OCI-LY7 (cell line): Measurements from ENCODE around the gene PEX10. TPM values are rescaled to one million over a fixed set of nuclear protein-coding genes. Genes with fewer than 3 reads are reported as not detected.

Experiments
- BruUV-seq: library from RNA; stranded (reverse); fragments of 400-500 nt; replicated peaks from 2 replicates; lab custom pipeline; 2021; lab: Mats Ljungman, UMichigan
- CTCF ChIA-PET: fragments of 300-600 bp; sonication (Branson Sonifier 250); formaldehyde crosslinking; loops from one replicate; lab custom pipeline; 2022; ENCODE audit warnings: antibody characterized with exemption; ENCODE audit not compliant: unreplicated experiment; lab: Charles Lee
- POLR2A ChIA-PET: fragments of 300-600 bp; sonication (Branson Sonifier 250); formaldehyde crosslinking; loops from one replicate; lab custom pipeline; 2022; ENCODE audit warnings: antibody characterized with exemption; lab: Charles Lee
- DNase-seq: peaks from one replicate; pipeline ENCODE4 v3.0.0-alpha.2; 2015; ENCODE audit warnings: low spot score
- H2AFZ ChIP-seq: fragments of 200-600 bp; sonication (generic), shearing (Covaris generic); 2 replicates; pipeline ENCODE4 v1.6.1; 2014; ENCODE audit warnings: mild to moderate bottlenecking, antibody characterized with exemption, low read length, moderate library complexity
- H3K27ac ChIP-seq: fragments of 200-600 bp; sonication (generic); 2 replicates; pipeline ENCODE4 v1.5.1; 2014; ENCODE audit warnings: mixed run types, low read depth, mild to moderate bottlenecking, moderate library complexity, low read length, inconsistent platforms; ENCODE audit not compliant: poor library complexity, severe bottlenecking
- H3K36me3 ChIP-seq: fragments of 200-600 bp; sonication (generic); 2 replicates; pipeline ENCODE4 v1.6.1; 2014; ENCODE audit warnings: mild to moderate bottlenecking, antibody characterized with exemption, low read length, moderate library complexity, mixed read lengths; ENCODE audit not compliant: insufficient read depth
- H3K4me1 ChIP-seq: fragments of 200-600 bp; sonication (generic); 2 replicates; pipeline ENCODE4 v1.5.1; 2014; ENCODE audit warnings: mild to moderate bottlenecking, low read length; ENCODE audit not compliant: insufficient read depth, poor library complexity, severe bottlenecking
- H3K4me2 ChIP-seq: fragments of 200-600 bp; sonication (generic); 2 replicates; pipeline ENCODE4 v1.6.1; 2014; ENCODE audit warnings: mild to moderate bottlenecking, low read length
- H3K4me3 ChIP-seq: fragments of 200-600 bp; sonication (generic); 2 replicates; pipeline ENCODE4 v1.5.1; 2014; ENCODE audit warnings: mild to moderate bottlenecking, low read depth, low read length; ENCODE audit not compliant: poor library complexity, severe bottlenecking
- H3K79me2 ChIP-seq: fragments of 200-600 bp; sonication (generic); 2 replicates; pipeline ENCODE4 v1.6.1; 2016; ENCODE audit warnings: low read depth, mild to moderate bottlenecking, low read length, moderate library complexity, mixed read lengths; ENCODE audit not compliant: insufficient read depth
- H3K9me2 ChIP-seq: fragments of 200-600 bp; sonication (generic); 2 replicates; pipeline ENCODE4 v1.6.1; 2016; ENCODE audit warnings: mild to moderate bottlenecking, low read length, mixed read lengths; ENCODE audit not compliant: insufficient read depth
- H3K9me3 ChIP-seq: fragments of 200-600 bp; sonication (generic); 2 replicates; pipeline ENCODE4 v1.6.1; 2014; ENCODE audit warnings: mild to moderate bottlenecking, mixed run types, low read length, mixed read lengths
- H4K20me1 ChIP-seq: fragments of 200-600 bp; sonication (generic); 2 replicates; pipeline ENCODE4 v1.6.1; 2014; ENCODE audit warnings: mild to moderate bottlenecking, antibody characterized with exemption, low read length, moderate library complexity, mixed read lengths; ENCODE audit not compliant: insufficient read depth
- CTCF ChIP-seq: fragments of 200-600 bp; sonication (generic); conservative IDR thresholded peaks from 2 replicates; pipeline ENCODE4 v1.5.1; 2014; ENCODE audit warnings: mild to moderate bottlenecking, antibody characterized with exemption, low read length, moderate library complexity, mixed read lengths
- EZH2phosphoT487 ChIP-seq: fragments of 200-600 bp; sonication (generic); IDR thresholded peaks from 2 replicates; pipeline ENCODE4 v1.6.1; 2018; ENCODE audit warnings: low read depth, borderline replicate concordance, mild to moderate bottlenecking, mixed run types, antibody characterized with exemption, low read length, moderate library complexity, mixed read lengths
- intact Hi-C: fragments of 100-400 bp; cut with micrococcal nuclease; formaldehyde crosslinking; loops from one replicate; pipeline ENCODE4 v1.10.0; 2022; ENCODE audit not compliant: unreplicated experiment
- total RNA-seq, 2 experiments: library from RNA; depleted of rRNA in 1 of 2; stranded (reverse); fragments of >200 nt in 1 of 2; shearing (Covaris generic) in 1 of 2; gene quantifications; 2 replicates each; pipeline ENCODE4 v1.2.3, GENCODE V29; 2014 to 2022

PEX10 gene
- total RNA-seq, 2 experiments from 2014 or later, result 23.3 to 24.5 TPM

GRCh38 chr1:2439369-2439768 is 27.0 kb upstream of the PEX10 start:
- no peak overlapping the region for H3K27ac ChIP-seq
- H3K79me2 ChIP-seq, result no peaks in the 10 kb centered on the region
- intact Hi-C loops, result no loop called here
- CTCF ChIA-PET, result no interaction called here
- H3K9me3 ChIP-seq, result no peaks in the 10 kb centered on the region
- H2AFZ ChIP-seq, result no peak overlapping the region
- no peaks in the 10 kb centered on the region for H3K9me2 ChIP-seq
- no peaks in the 10 kb centered on the region for H4K20me1 ChIP-seq
- BruUV-seq, result no TSS peak
- DNase-seq, result no peak
- POLR2A ChIA-PET, result no interaction called here
- H3K4me3 ChIP-seq, result no peak overlapping the region
- no peaks in the 10 kb centered on the region for H3K36me3 ChIP-seq
- H3K4me2 ChIP-seq, result no peak overlapping the region
- TF ChIP-seq EZH2phosphoT487, result no peak
- TF ChIP-seq CTCF, result no peak
- peaks cover 5% of the 10 kb centered on the region for H3K4me1 ChIP-seq

GRCh38 chr1:2438641-2439040 is 26.3 kb upstream of the PEX10 start:
- intact Hi-C loops, result no loop called here
- no peaks in the 10 kb centered on the region for H3K79me2 ChIP-seq
- TF ChIP-seq EZH2phosphoT487, result no peak
- no peak for TF ChIP-seq CTCF
- H3K4me2 ChIP-seq, result no peak overlapping the region
- H3K27ac ChIP-seq, result no peak overlapping the region
- no peaks in the 10 kb centered on the region for H3K36me3 ChIP-seq
- no TSS peak for BruUV-seq
- no peaks in the 10 kb centered on the region for H3K9me3 ChIP-seq
- ChIA-PET POLR2A (no interaction called here), CTCF (no interaction called here)
- H3K4me3 ChIP-seq, result no peak overlapping the region
- DNase-seq, result no peak
- peaks cover 5% of the 10 kb centered on the region for H3K4me1 ChIP-seq
- no peaks in the 10 kb centered on the region for H3K9me2 ChIP-seq
- H4K20me1 ChIP-seq, result no peaks in the 10 kb centered on the region; the same call in 1 of the 2 replicates
- H2AFZ ChIP-seq, result no peak overlapping the region

- TF ChIP-seq EZH2phosphoT487 (no peak), CTCF (no peak)
- Histone ChIP-seq H4K20me1 (no peaks in the 10 kb centered on the region; the same call in 1 of the 2 replicates), H3K4me3 (no peak overlapping the region), H3K4me2 (no peak overlapping the region), H2AFZ (no peak overlapping the region), H3K36me3 (no peaks in the 10 kb centered on the region), H3K9me2 (no peaks in the 10 kb centered on the region), H3K9me3 (no peaks in the 10 kb centered on the region), H3K27ac (no peak overlapping the region), H3K4me1 (peaks cover 5% of the 10 kb centered on the region), H3K79me2 (no peaks in the 10 kb centered on the region)
- no TSS peak for BruUV-seq
- intact Hi-C loops, result no loop called here
- no peak for DNase-seq
- ChIA-PET CTCF (no interaction called here), POLR2A (no interaction called here)
Observed at GRCh38 chr1:2438038-2438437, 25.7 kb upstream of the PEX10 start.
